Neuronal stem cell (in vitro differentiated cells): ENCODE data around the gene FAF1.

Experiments
- DNase-seq: peaks from one replicate; pipeline ENCODE4 v3.0.0-alpha.2; 2013; ENCODE audit warnings: low spot score
- H2AFZ ChIP-seq: one replicate; pipeline ENCODE4 v1.6.1; 2013; ENCODE audit warnings: mild to moderate bottlenecking, low read length, inconsistent platforms
- H2AK5ac ChIP-seq: 2 replicates; pipeline ENCODE4 v1.6.1; 2013; ENCODE audit warnings: low read depth, mild to moderate bottlenecking, inconsistent platforms, low read length, moderate library complexity, mixed read lengths
- H2BK120ac ChIP-seq: 2 replicates; pipeline ENCODE4 v1.6.1; 2013; ENCODE audit warnings: low read depth, mild to moderate bottlenecking, inconsistent platforms, low read length, moderate library complexity, mixed read lengths
- H2BK12ac ChIP-seq: one replicate; pipeline ENCODE4 v1.6.1; 2013; ENCODE audit warnings: low read length, inconsistent platforms
- H2BK15ac ChIP-seq: 2 replicates; pipeline ENCODE4 v1.6.1; 2013; ENCODE audit warnings: mild to moderate bottlenecking, low read length, inconsistent platforms, mixed read lengths
- H2BK5ac ChIP-seq: one replicate; pipeline ENCODE4 v1.6.1; 2013; ENCODE audit warnings: inconsistent platforms, mild to moderate bottlenecking, low read length, moderate library complexity
- H3K14ac ChIP-seq: one replicate; pipeline ENCODE4 v1.6.1; 2013; ENCODE audit warnings: low read length, inconsistent platforms
- H3K18ac ChIP-seq: 2 replicates; pipeline ENCODE4 v1.6.1; 2013; ENCODE audit warnings: low read length, inconsistent platforms
- H3K23ac ChIP-seq: 2 replicates; pipeline ENCODE4 v1.6.1; 2013; ENCODE audit warnings: low read depth, mild to moderate bottlenecking, mixed read lengths, low read length, inconsistent platforms; ENCODE audit not compliant: poor library complexity
- H3K27ac ChIP-seq: replicated peaks from 3 replicates; pipeline ENCODE4 v1.5.1; 2013; ENCODE audit warnings: low read length, inconsistent platforms
- H3K27me3 ChIP-seq, 3 experiments: 2 replicates each; pipeline ENCODE4 v1.6.1; 2013; ENCODE audit warnings: low read length in 3 of 3, mild to moderate bottlenecking in 2 of 3, inconsistent platforms in 1 of 3, low read depth in 1 of 3, mixed read lengths in 1 of 3, moderate library complexity in 1 of 3; ENCODE audit not compliant: control insufficient read depth in 3 of 3, insufficient read depth in 3 of 3
- H3K36me3 ChIP-seq, 2 donors: replicated peaks in 1 of 2; 2 replicates each; pipeline ENCODE4 v1.6.1; 2013; ENCODE audit warnings: low read length in 2 of 2; ENCODE audit not compliant: control insufficient read depth in 2 of 2, insufficient read depth in 2 of 2
- H3K4ac ChIP-seq: 2 replicates; pipeline ENCODE4 v1.6.1; 2013; ENCODE audit warnings: inconsistent platforms, mild to moderate bottlenecking, low read length, moderate library complexity
- H3K4me1 ChIP-seq, 2 donors: 1 replicate in 1 of 2; 2 replicates in 1 of 2; pipeline ENCODE4 v1.6.1; 2013; ENCODE audit warnings: low read length in 2 of 2, low read depth in 1 of 2; ENCODE audit not compliant: control insufficient read depth in 2 of 2, insufficient read depth in 1 of 2
- H3K4me2 ChIP-seq: one replicate; pipeline ENCODE4 v1.6.1; 2013; ENCODE audit warnings: mild to moderate bottlenecking, low read length, inconsistent platforms; ENCODE audit not compliant: insufficient read depth, poor library complexity, severe bottlenecking
- H3K4me3 ChIP-seq, 2 donors: 2 replicates each; pipeline ENCODE4 v1.5.1; 2013; ENCODE audit warnings: low read length in 2 of 2, mild to moderate bottlenecking in 2 of 2, inconsistent platforms in 1 of 2, moderate library complexity in 1 of 2
- H3K79me1 ChIP-seq: one replicate; pipeline ENCODE4 v1.6.1; 2013; ENCODE audit warnings: low read depth, mild to moderate bottlenecking, inconsistent platforms, low read length, moderate library complexity
- H3K9ac ChIP-seq: one replicate; pipeline ENCODE4 v1.6.1; 2013; ENCODE audit warnings: mild to moderate bottlenecking, low read depth, low read length, inconsistent platforms; ENCODE audit not compliant: poor library complexity
- H3K9me3 ChIP-seq, 2 donors: replicated peaks in 1 of 2; 2 replicates each; pipeline versions ENCODE3 to v1.6.1; 2013; ENCODE audit warnings: low read length in 2 of 2, mild to moderate bottlenecking in 2 of 2, inconsistent platforms in 1 of 2, low read depth in 1 of 2, mixed read lengths in 1 of 2, moderate library complexity in 1 of 2; ENCODE audit not compliant: control insufficient read depth in 2 of 2, insufficient read depth in 1 of 2
- H4K8ac ChIP-seq: one replicate; pipeline ENCODE4 v1.6.1; 2013; ENCODE audit warnings: low read depth, mild to moderate bottlenecking, inconsistent platforms, low read length, moderate library complexity
- H4K91ac ChIP-seq: one replicate; pipeline ENCODE4 v1.6.1; 2013; ENCODE audit warnings: low read length, low read depth, mild to moderate bottlenecking, inconsistent platforms; ENCODE audit not compliant: poor library complexity
- WGBS, 2 donors: extraction: QIAGEN DNeasy Blood & Tissue Kit; methylation state at CpG; one replicate each; pipeline ENCODE4 v1.1.7; 2013; ENCODE audit warnings: missing lambda C conversion rate in 2 of 2, mixed read lengths in 1 of 2; ENCODE audit not compliant: insufficient read length in 2 of 2, insufficient replicate concordance in 1 of 2; ENCODE audit errors: extremely low coverage in 2 of 2; 5-methylcytosine and 5-hydroxymethylcytosine counted together

FAF1 gene

DNA sequence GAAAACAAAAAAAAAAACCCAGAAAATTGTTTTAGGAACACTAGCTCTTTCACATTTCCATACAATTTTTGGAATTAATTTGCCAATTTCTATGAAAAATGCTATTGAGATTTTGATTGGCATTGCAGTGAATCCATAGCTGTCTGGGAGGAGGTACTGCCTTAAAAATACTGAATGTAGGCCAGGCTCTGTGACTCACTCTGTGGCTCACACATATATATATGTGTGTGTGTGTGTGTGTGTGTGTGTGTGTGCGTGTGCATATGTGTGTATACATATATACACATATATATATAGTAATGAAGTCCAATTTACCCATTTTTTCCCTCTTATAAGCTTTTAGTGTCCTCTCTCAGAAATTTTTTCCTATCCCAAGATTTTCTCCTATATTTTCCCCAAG is 322.6 kb downstream of the FAF1 start:
- Histone ChIP-seq H3K4me3 (no peak overlapping the region), H3K9ac (no peak overlapping the region), H3K27ac (no peak overlapping the region), H2AK5ac (no peak overlapping the region), H3K23ac (no peak overlapping the region), H3K18ac (no peak overlapping the region), H4K8ac (no peak overlapping the region), H2BK120ac (no peak overlapping the region), H3K79me1 (no peaks in the 10 kb centered on the region), H3K4ac (no peak overlapping the region), H3K4me1 (peaks cover 4 to 7% of the 10 kb centered on the region in 2 donors), H3K9me3 (no peaks in the 10 kb centered on the region), H3K4me2 (no peak overlapping the region), H3K27me3 (no peaks in the 10 kb centered on the region), H2AFZ (no peak overlapping the region), H2BK5ac (no peak overlapping the region), H3K36me3 (no peaks in the 10 kb centered on the region), H4K91ac (no peak overlapping the region), H2BK15ac (no peak overlapping the region), H3K14ac (no peak overlapping the region), H2BK12ac (no peak overlapping the region)
- DNase-seq, result no peak
- WGBS, 2 donors, result no CpG with 5 or more reads among the region's 1 CpG

DNA sequence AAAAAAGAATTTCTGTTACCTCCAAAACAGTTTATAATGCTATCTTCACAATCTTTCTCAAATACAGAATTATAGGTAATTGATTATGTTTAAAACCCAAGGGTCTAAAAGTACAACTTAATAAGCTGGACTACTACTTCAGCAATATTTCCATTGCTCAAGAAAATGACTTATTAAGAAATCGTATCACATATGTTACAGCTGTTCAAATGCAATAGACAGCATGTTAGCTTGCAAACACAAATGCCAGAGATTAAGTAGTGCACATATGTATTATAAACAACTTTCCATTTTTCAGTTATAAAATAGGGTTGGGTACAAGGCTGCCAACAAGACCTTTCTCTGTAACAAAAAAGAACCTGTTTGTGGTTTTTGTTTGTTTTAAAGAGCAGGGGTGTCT is 325.8 kb downstream of the FAF1 start:
- Histone ChIP-seq H2AFZ (no peak overlapping the region), H3K4me2 (no peak overlapping the region), H2BK5ac (no peak overlapping the region), H2BK15ac (no peak overlapping the region), H3K9ac (no peak overlapping the region), H3K23ac (no peak overlapping the region), H2AK5ac (no peak overlapping the region), H2BK120ac (no peak overlapping the region), H3K4me1 (peaks cover 4 to 7% of the 10 kb centered on the region in 2 donors), H3K27ac (no peak overlapping the region), H3K9me3 (no peaks in the 10 kb centered on the region), H3K27me3 (no peaks in the 10 kb centered on the region), H3K79me1 (no peaks in the 10 kb centered on the region), H4K8ac (no peak overlapping the region), H2BK12ac (no peak overlapping the region), H3K4me3 (no peak overlapping the region), H3K4ac (no peak overlapping the region), H3K14ac (no peak overlapping the region), H3K36me3 (no peaks in the 10 kb centered on the region), H4K91ac (no peak overlapping the region), H3K18ac (no peak overlapping the region)
- no CpG with 5 or more reads among the region's 1 CpG for WGBS, 2 donors
- no peak for DNase-seq

DNA sequence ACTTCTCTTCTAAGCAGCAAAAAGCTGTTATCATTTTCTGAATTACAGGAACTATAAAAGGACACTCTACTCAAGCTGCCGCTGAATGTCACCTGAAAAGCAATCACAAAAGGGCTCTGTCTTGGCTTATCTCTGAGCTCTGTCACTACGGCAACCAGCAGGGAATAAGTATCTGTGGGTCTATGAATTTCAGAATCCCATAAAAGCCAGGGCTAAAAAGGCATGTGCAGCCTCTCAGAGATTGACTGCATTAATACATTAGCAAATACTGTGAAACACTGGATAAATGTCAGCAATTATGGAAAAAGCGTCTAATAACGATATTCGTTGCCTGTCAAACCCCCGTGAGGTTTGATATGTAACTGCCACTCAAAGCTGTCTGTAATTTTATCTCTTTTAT is 326.6 kb downstream of the FAF1 start:
- Histone ChIP-seq H3K4me1 (peaks cover 4 to 7% of the 10 kb centered on the region in 2 donors), H2BK15ac (no peak overlapping the region), H3K18ac (no peak overlapping the region), H3K36me3 (no peaks in the 10 kb centered on the region), H3K4ac (no peak overlapping the region), H2BK12ac (no peak overlapping the region), H2AFZ (no peak overlapping the region), H3K23ac (no peak overlapping the region), H3K4me3 (no peak overlapping the region), H3K9me3 (no peaks in the 10 kb centered on the region), H3K27me3 (no peaks in the 10 kb centered on the region), H3K79me1 (no peaks in the 10 kb centered on the region), H4K91ac (no peak overlapping the region), H3K9ac (no peak overlapping the region), H3K14ac (no peak overlapping the region), H2AK5ac (no peak overlapping the region), H3K4me2 (no peak overlapping the region), H4K8ac (no peak overlapping the region), H3K27ac (no peak overlapping the region), H2BK120ac (no peak overlapping the region), H2BK5ac (no peak overlapping the region)
- DNase-seq, result no peak
- WGBS, 2 donors, result no CpG with 5 or more reads among the region's 6 CpGs

GRCh38 chr1:50631161-50631560 is 328.9 kb downstream of the FAF1 start:
- Histone ChIP-seq H3K4me1 (peaks cover 4 to 7% of the 10 kb centered on the region in 2 donors), H4K91ac (no peak overlapping the region), H3K9ac (no peak overlapping the region), H3K36me3 (no peaks in the 10 kb centered on the region), H3K4ac (no peak overlapping the region), H3K14ac (no peak overlapping the region), H2AFZ (no peak overlapping the region), H3K27me3 (no peaks in the 10 kb centered on the region), H3K27ac (no peak overlapping the region), H2BK15ac (no peak overlapping the region), H3K4me2 (no peak overlapping the region), H4K8ac (no peak overlapping the region), H2AK5ac (no peak overlapping the region), H3K23ac (no peak overlapping the region), H3K9me3 (no peaks in the 10 kb centered on the region), H3K18ac (no peak overlapping the region), H2BK12ac (no peak overlapping the region), H3K4me3 (no peak overlapping the region), H2BK120ac (no peak overlapping the region), H3K79me1 (no peaks in the 10 kb centered on the region), H2BK5ac (no peak overlapping the region)
- no peak for DNase-seq
